CD4-positive, CD25-positive, alpha-beta regulatory T cell (primary cell): ENCODE results near the gene SPDYC. TPM values are rescaled to one million over a fixed set of nuclear protein-coding genes. Genes with fewer than 3 reads are reported as not detected.

Experiments used
- ATAC-seq, 2 donors: fragments of 150-1000 bp; cut with Tn5 transposase; one replicate each; pipeline ENCODE4 v1.10.0; 2021; ENCODE audit warnings: low read depth in 2 of 2, moderate number of reproducible peaks in 2 of 2, moderate library complexity in 1 of 2
- DNase-seq, 3 donors: peaks; one replicate each; pipeline versions ENCODE4 v3.0.0 to v3.0.0-alpha.2; 2012 to 2022; ENCODE audit warnings: mixed read lengths in 1 of 3
- H3K27ac ChIP-seq: one replicate; pipeline ENCODE4 v1.7.0; 2013; ENCODE audit warnings: mild to moderate bottlenecking, low read length; ENCODE audit not compliant: insufficient read depth, poor library complexity, severe bottlenecking
- H3K27me3 ChIP-seq: one replicate; pipeline ENCODE4 v1.7.0; 2013; ENCODE audit warnings: low read length; ENCODE audit not compliant: control insufficient read depth, insufficient read depth
- H3K36me3 ChIP-seq: one replicate; pipeline ENCODE4 v1.7.0; 2013; ENCODE audit warnings: mild to moderate bottlenecking, low read length, moderate library complexity; ENCODE audit not compliant: control insufficient read depth, insufficient read depth
- H3K4me1 ChIP-seq: 2 replicates; pipeline ENCODE4 v1.7.0; 2013; ENCODE audit warnings: mild to moderate bottlenecking, low read length; ENCODE audit not compliant: insufficient read depth, control insufficient read depth, poor library complexity, severe bottlenecking
- H3K4me3 ChIP-seq: one replicate; pipeline ENCODE4 v1.7.0; 2013; ENCODE audit warnings: low read depth, mild to moderate bottlenecking, low read length, moderate library complexity
- H3K9me3 ChIP-seq, 2 experiments: 1 replicate in 1 of 2; 2 replicates in 1 of 2; pipeline ENCODE4 v1.7.0; 2013; ENCODE audit warnings: low read length in 2 of 2, mild to moderate bottlenecking in 1 of 2, moderate library complexity in 1 of 2; ENCODE audit not compliant: control insufficient read depth in 2 of 2
- H3K27ac Mint-ChIP-seq, 3 donors: one replicate each; pipeline ENCODE4 v1.8.0; 2020 to 2022; ENCODE audit warnings: mild to moderate bottlenecking in 3 of 3, mixed read lengths in 3 of 3, moderate library complexity in 2 of 3
- H3K27me3 Mint-ChIP-seq: one replicate; pipeline ENCODE4 v1.8.0; 2022; ENCODE audit warnings: mild to moderate bottlenecking, mixed read lengths
- H3K36me3 Mint-ChIP-seq: one replicate; pipeline ENCODE4 v1.8.0; 2020; ENCODE audit warnings: mixed read lengths
- H3K4me1 Mint-ChIP-seq, 4 donors: one replicate each; pipeline ENCODE4 v1.8.0; 2020 to 2022; ENCODE audit warnings: mixed read lengths in 4 of 4, mild to moderate bottlenecking in 1 of 4
- H3K4me3 Mint-ChIP-seq, 4 donors: one replicate each; pipeline ENCODE4 v1.8.0; 2020 to 2022; ENCODE audit warnings: mild to moderate bottlenecking in 4 of 4, mixed read lengths in 4 of 4, moderate library complexity in 3 of 4
- H3K9me3 Mint-ChIP-seq, 7 donors: one replicate each; pipeline ENCODE4 v1.8.0; 2020 to 2022; ENCODE audit warnings: mixed read lengths in 7 of 7, mild to moderate bottlenecking in 3 of 7, moderate library complexity in 2 of 7
- polyA plus RNA-seq, 4 donors: library from polyadenylated mRNA; unstranded; fragments of 300-500 nt; fragmentation: Illumina TruSeq; gene quantifications; one replicate each; pipeline ENCODE4 v1.2.3, GENCODE V29; 2021
- total RNA-seq: library from RNA; stranded (reverse); gene quantifications from one replicate; pipeline ENCODE4 v1.2.3, GENCODE V29; 2022

SPDYC gene
- total and polyA plus RNA-seq, 5 donors from 2014 or later: not detected

DNA sequence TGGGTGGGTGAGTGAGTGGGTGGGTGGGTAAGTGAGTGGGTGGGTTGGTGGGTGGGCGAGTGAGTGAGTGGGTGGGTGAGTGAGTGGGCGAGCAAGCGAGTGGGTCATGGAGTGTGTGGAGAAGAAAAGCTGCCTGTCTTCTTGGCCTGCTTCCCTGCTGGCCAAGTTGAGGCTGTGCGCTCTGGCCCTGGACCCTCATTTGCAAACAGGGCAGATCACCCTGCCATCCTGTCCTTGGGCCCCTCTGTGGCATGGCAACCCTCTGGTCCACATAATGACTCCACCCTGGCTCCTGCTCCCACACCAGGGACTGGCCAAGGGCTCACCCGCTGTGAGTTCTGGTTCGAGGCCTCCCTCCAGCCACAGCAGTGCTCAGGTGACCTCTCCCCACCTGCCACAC is 46.8 kb downstream of the SPDYC start:
- Histone ChIP-seq H3K36me3 (no peaks in the 10 kb centered on the region), H3K4me3 (no peak overlapping the region), H3K9me3 (no peaks in the 10 kb centered on the region), H3K27ac (no peak overlapping the region), H3K4me1 (peaks cover 19% of the 10 kb centered on the region), H3K27me3 (no peaks in the 10 kb centered on the region)
- peak overlapping the region in 1 of 3 donors; percentile 14 for H3K27ac Mint-ChIP-seq
- DNase-seq (no peak), ATAC-seq (no peak)
- H3K36me3 Mint-ChIP-seq: no peaks in the 10 kb centered on the region
- no peaks in the 10 kb centered on the region for H3K27me3 Mint-ChIP-seq
- H3K4me3 Mint-ChIP-seq: no peak overlapping the region
- H3K9me3 Mint-ChIP-seq: peaks cover 0 to 1% (median 0%) of the 10 kb centered on the region in 7 donors
- H3K4me1 Mint-ChIP-seq: peaks cover 5 to 44% (median 18%) of the 10 kb centered on the region in 4 donors

DNA sequence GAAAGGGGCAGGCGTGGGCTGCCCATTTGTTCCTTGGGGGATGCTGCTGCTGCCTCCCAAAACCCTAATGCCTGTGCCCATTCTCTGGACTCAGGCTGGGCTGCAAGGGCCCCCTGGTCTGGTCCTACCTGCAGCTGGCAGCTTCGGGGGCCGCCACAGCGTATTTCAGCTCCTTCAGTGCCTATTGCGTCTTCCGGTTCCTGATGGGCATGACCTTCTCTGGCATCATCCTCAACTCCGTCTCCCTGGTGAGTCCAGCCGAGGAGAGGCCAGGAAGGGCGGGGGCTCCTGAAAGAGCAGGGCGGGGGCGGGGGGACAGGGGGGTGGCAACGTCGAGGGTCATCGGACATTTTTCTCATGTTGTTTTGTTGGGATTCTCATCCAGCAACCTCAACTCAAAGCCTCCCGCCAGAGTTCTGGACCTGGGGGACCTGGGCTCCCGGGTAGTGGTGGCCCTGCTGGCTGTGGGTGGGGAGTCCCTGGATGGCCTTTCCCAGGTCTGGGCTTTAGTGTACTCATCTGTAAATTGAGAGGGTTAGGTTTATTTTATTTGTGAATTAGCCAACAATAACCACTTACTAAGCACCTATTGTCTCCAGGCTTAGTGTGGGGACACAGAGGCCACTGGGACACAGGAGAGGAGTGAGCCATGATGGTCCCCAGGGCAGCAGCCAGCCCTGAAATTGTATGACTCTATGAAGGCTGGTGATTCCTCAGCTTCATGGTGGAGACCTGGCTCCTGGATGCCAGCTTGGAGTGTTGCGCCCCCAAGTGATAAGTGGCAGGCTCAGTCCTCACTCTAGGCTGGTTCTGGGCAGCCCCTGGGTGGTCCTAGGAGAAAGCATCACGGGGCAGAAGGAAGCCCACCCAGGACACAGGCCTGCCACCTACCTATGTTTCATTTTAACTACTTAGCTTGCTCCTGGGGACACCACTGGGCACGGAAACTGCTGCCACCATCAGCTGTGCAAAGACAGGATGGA is 47.7 kb downstream of the SPDYC start:
- no peaks in the 10 kb centered on the region for H3K36me3 Mint-ChIP-seq
- no peak for ATAC-seq
- H3K27me3 Mint-ChIP-seq: no peaks in the 10 kb centered on the region
- Histone ChIP-seq H3K36me3 (no peaks in the 10 kb centered on the region), H3K27ac (no peak overlapping the region), H3K9me3 (no peaks in the 10 kb centered on the region), H3K4me3 (no peak overlapping the region), H3K27me3 (no peaks in the 10 kb centered on the region), H3K4me1 (peaks cover 19% of the 10 kb centered on the region)
- no peak for DNase-seq
- H3K27ac Mint-ChIP-seq: peak overlapping the region in 2 of 3 donors; percentile 34 to 64
- H3K4me3 Mint-ChIP-seq: no peak overlapping the region
- peaks cover 5 to 45% (median 18%) of the 10 kb centered on the region in 4 donors for H3K4me1 Mint-ChIP-seq
- H3K9me3 Mint-ChIP-seq: peaks cover 0 to 1% (median 0%) of the 10 kb centered on the region in 7 donors

DNA sequence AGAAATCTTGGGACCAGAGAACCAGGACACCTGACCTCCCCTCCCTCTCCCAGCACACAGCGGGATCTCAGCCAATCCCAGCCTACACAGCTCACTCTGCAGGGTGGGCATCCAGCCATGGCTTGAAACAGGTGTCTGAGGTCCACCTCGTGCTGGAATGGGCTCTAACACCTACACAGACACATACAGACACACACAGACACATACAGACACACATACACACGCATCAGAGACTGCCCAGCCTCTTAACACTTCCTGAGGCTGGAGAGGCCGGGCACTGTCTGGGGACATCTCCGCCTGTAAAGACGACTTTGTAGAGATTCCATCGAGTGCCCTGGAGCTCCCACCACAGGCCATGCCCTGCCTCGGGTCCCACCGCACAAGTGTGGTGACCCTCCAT is 48.4 kb downstream of the SPDYC start:
- no peaks in the 10 kb centered on the region for H3K27me3 Mint-ChIP-seq
- peak overlapping the region in 1 of 3 donors; percentile 34 for H3K27ac Mint-ChIP-seq
- Histone ChIP-seq H3K9me3 (no peaks in the 10 kb centered on the region), H3K4me1 (peaks cover 12% of the 10 kb centered on the region), H3K36me3 (no peaks in the 10 kb centered on the region), H3K4me3 (no peak overlapping the region), H3K27me3 (no peaks in the 10 kb centered on the region), H3K27ac (no peak overlapping the region)
- peaks cover 3% of the 10 kb centered on the region for H3K36me3 Mint-ChIP-seq
- ATAC-seq (no peak), DNase-seq (no peak)
- peaks cover 5 to 38% (median 14%) of the 10 kb centered on the region in 4 donors for H3K4me1 Mint-ChIP-seq
- H3K9me3 Mint-ChIP-seq: peaks cover 0 to 1% (median 0%) of the 10 kb centered on the region in 7 donors
- H3K4me3 Mint-ChIP-seq: no peak overlapping the region

DNA sequence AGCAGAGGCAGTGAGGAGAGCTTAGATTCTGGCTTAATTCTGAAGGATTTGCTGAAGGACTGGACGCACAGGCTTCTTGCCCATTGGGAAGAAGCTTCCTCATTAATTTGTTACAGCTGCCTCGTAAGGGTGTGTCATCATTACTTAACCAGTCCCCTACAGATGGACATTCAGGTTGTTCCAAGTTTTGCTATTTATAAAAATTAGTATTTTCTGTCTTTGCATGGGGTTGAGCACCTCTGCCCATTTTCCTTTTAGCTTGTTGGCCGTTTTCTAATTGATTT is 49.8 kb downstream of the SPDYC start:
- Mint-ChIP-seq H3K36me3 (peaks cover 5% of the 10 kb centered on the region), H3K27me3 (peaks cover 4% of the 10 kb centered on the region), H3K27ac (peak overlapping the region in 1 of 3 donors; percentile 71), H3K9me3 (peaks cover 0 to 1% (median 0%) of the 10 kb centered on the region in 7 donors), H3K4me3 (no peak overlapping the region), H3K4me1 (peaks cover 5 to 27% (median 9%) of the 10 kb centered on the region in 4 donors)
- DNase-seq (no peak), ATAC-seq (no peak)
- Histone ChIP-seq H3K4me1 (no peaks in the 10 kb centered on the region), H3K9me3 (no peaks in the 10 kb centered on the region), H3K27ac (no peak overlapping the region), H3K4me3 (no peak overlapping the region), H3K36me3 (no peaks in the 10 kb centered on the region), H3K27me3 (no peaks in the 10 kb centered on the region)

DNA sequence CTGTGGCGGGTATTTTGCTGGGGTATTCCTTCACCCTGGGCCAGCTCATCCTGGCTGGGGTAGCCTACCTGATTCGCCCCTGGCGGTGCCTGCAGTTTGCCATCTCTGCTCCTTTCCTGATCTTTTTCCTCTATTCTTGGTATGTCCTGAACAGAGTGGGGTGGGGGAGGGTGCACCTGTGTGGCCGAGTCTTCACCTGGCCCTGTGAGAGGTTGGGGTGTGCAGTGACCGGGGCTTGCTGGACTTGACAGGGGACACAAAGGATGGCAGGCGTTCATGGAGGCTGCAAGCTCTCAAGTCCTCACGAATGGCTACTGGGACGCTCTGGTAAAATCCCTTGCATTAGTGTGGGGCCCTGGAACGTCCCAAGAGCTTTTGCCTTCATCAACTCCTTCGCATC is 51.0 kb downstream of the SPDYC start:
- Mint-ChIP-seq H3K9me3 (no peaks in the 10 kb centered on the region), H3K27me3 (peaks cover 13% of the 10 kb centered on the region), H3K27ac (no peak overlapping the region), H3K36me3 (peaks cover 5% of the 10 kb centered on the region), H3K4me1 (peaks cover 3 to 27% (median 12%) of the 10 kb centered on the region in 4 donors), H3K4me3 (no peak overlapping the region)
- DNase-seq: no peak
- H3K27me3 ChIP-seq: no peaks in the 10 kb centered on the region
- H3K36me3 ChIP-seq: no peaks in the 10 kb centered on the region
- no peak overlapping the region for H3K27ac ChIP-seq
- H3K9me3 ChIP-seq: no peaks in the 10 kb centered on the region
- ATAC-seq: no peak
- H3K4me1 ChIP-seq: peaks cover 7% of the 10 kb centered on the region
- H3K4me3 ChIP-seq: no peak overlapping the region

Other genes starting within 250 kb of the SPDYC start
- 34.5 TPM for gene PPP2R5B, start 245.5 kb upstream of the SPDYC start, total RNA-seq
- 1 to 10 TPM; 3.6 to 4.9 (median 3.8) TPM for gene PPP2R5B, start 245.5 kb upstream of the SPDYC start, polyA plus RNA-seq
- gene GPHA2, start 234.3 kb upstream of the SPDYC start, total RNA-seq: not detected
- not detected for gene GPHA2, start 234.3 kb upstream of the SPDYC start, polyA plus RNA-seq
- gene MAJIN, start 198.1 kb upstream of the SPDYC start, total RNA-seq: not detected
- under 1 TPM in 3 of 4 donors, not detected in 1; 0.46 to 0.64 (median 0.51) TPM for gene MAJIN, start 198.1 kb upstream of the SPDYC start, polyA plus RNA-seq
- not detected for gene BATF2, start 173.3 kb upstream of the SPDYC start, total RNA-seq
- not detected for gene BATF2, start 173.3 kb upstream of the SPDYC start, polyA plus RNA-seq
- gene ARL2, start 156.1 kb upstream of the SPDYC start, total RNA-seq: 16.5 TPM
- gene ARL2, start 156.1 kb upstream of the SPDYC start, polyA plus RNA-seq: 10 to 100 TPM; 57.6 to 67.6 (median 66.1) TPM
- 17.4 TPM for gene SNX15, start 142.8 kb upstream of the SPDYC start, total RNA-seq
- gene SNX15, start 142.8 kb upstream of the SPDYC start, polyA plus RNA-seq: 10 to 100 TPM in 3 of 4 donors, 1 to 10 TPM in 1; 9.4 to 15.6 (median 11.1) TPM
- gene SAC3D1, start 129.0 kb upstream of the SPDYC start, total RNA-seq: 4.2 TPM
- 10 to 100 TPM; 11.7 to 15.3 (median 13.4) TPM for gene SAC3D1, start 129.0 kb upstream of the SPDYC start, polyA plus RNA-seq
- gene NAALADL1, start 111.7 kb upstream of the SPDYC start, total RNA-seq: 16.4 TPM
- gene NAALADL1, start 111.7 kb upstream of the SPDYC start, polyA plus RNA-seq: 10 to 100 TPM; 23.9 to 52.2 (median 32.3) TPM
- gene CDCA5, start 86.2 kb upstream of the SPDYC start, total RNA-seq: 1.7 TPM
- gene CDCA5, start 86.2 kb upstream of the SPDYC start, polyA plus RNA-seq: 1 to 10 TPM in 3 of 4 donors, under 1 TPM in 1; 0.78 to 3.2 (median 1.6) TPM
- gene ZFPL1, start 86.0 kb upstream of the SPDYC start, total RNA-seq: 42.9 TPM
- gene ZFPL1, start 86.0 kb upstream of the SPDYC start, polyA plus RNA-seq: 10 to 100 TPM; 27.0 to 33.2 (median 30.2) TPM
- 234 TPM for gene VPS51, start 74.0 kb upstream of the SPDYC start, total RNA-seq
- gene VPS51, start 74.0 kb upstream of the SPDYC start, polyA plus RNA-seq: 100 to 1,000 TPM in 1 of 4 donors, 10 to 100 TPM in 3; 84.2 to 109 (median 96.3) TPM
- 20.2 TPM for gene TM7SF2, start 58.4 kb upstream of the SPDYC start, total RNA-seq
- gene TM7SF2, start 58.4 kb upstream of the SPDYC start, polyA plus RNA-seq: 10 to 100 TPM in 2 of 4 donors, 1 to 10 TPM in 2; 8.0 to 11.1 (median 9.4) TPM
- 6.0 TPM for gene ZNHIT2, start 52.5 kb upstream of the SPDYC start, total RNA-seq
- 10 to 100 TPM; 20.1 to 29.0 (median 22.7) TPM for gene ZNHIT2, start 52.5 kb upstream of the SPDYC start, polyA plus RNA-seq
- 1,172 TPM for gene FAU, start 48.1 kb upstream of the SPDYC start, total RNA-seq
- gene FAU, start 48.1 kb upstream of the SPDYC start, polyA plus RNA-seq: 1,000 to 10,000 TPM; 1,003 to 1,125 (median 1,056) TPM
- 47.7 TPM for gene MRPL49, start 47.9 kb upstream of the SPDYC start, total RNA-seq
- gene MRPL49, start 47.9 kb upstream of the SPDYC start, polyA plus RNA-seq: 100 to 1,000 TPM; 104 to 125 (median 111) TPM
- 66.3 TPM for gene SYVN1, start 35.7 kb upstream of the SPDYC start, total RNA-seq
- 10 to 100 TPM in 1 of 4 donors, 1 to 10 TPM in 3; 6.2 to 10.8 (median 7.3) TPM for gene SYVN1, start 35.7 kb upstream of the SPDYC start, polyA plus RNA-seq
- gene CAPN1, start 11.7 kb downstream of the SPDYC start, total RNA-seq: 158 TPM
- 100 to 1,000 TPM in 2 of 4 donors, 10 to 100 TPM in 2; 91.2 to 148 (median 109) TPM for gene CAPN1, start 11.7 kb downstream of the SPDYC start, polyA plus RNA-seq
- 25.7 TPM for gene POLA2, start 91.7 kb downstream of the SPDYC start, total RNA-seq
- gene POLA2, start 91.7 kb downstream of the SPDYC start, polyA plus RNA-seq: 10 to 100 TPM in 3 of 4 donors, 1 to 10 TPM in 1; 8.3 to 13.4 (median 12.8) TPM
- 1.9 TPM for gene CDC42EP2, start 144.6 kb downstream of the SPDYC start, total RNA-seq
- gene CDC42EP2, start 144.6 kb downstream of the SPDYC start, polyA plus RNA-seq: not detected
- gene DPF2, start 163.6 kb downstream of the SPDYC start, total RNA-seq: 67.0 TPM
- gene DPF2, start 163.6 kb downstream of the SPDYC start, polyA plus RNA-seq: 10 to 100 TPM; 70.3 to 81.4 (median 74.9) TPM
- gene TIGD3, start 184.5 kb downstream of the SPDYC start, total RNA-seq: 0.37 TPM
- under 1 TPM; 0.19 to 0.90 (median 0.59) TPM for gene TIGD3, start 184.5 kb downstream of the SPDYC start, polyA plus RNA-seq
- 40.3 TPM for gene SLC25A45, start 212.4 kb downstream of the SPDYC start, total RNA-seq
- gene SLC25A45, start 212.4 kb downstream of the SPDYC start, polyA plus RNA-seq: 10 to 100 TPM; 11.1 to 16.9 (median 13.8) TPM
- 47.4 TPM for gene FRMD8, start 216.4 kb downstream of the SPDYC start, total RNA-seq
- gene FRMD8, start 216.4 kb downstream of the SPDYC start, polyA plus RNA-seq: 10 to 100 TPM; 48.7 to 55.1 (median 53.9) TPM